ENCODE data around the gene SEMA3F. TPM values are rescaled to one million over a fixed set of nuclear protein-coding genes. Genes with fewer than 3 reads are reported as not detected.
"Not testable (repeated sequence)": the region's sequence is repeated elsewhere in the genome, so short reads cannot be mapped to it uniquely, and the experiment has no call there.

The SEMA3F gene
- total and polyA plus RNA-seq, 2 donors (not counting 3 experiments of a cell fraction or from before 2014, with no cell fraction given) = 65.8 to 99.1 TPM

DNA sequence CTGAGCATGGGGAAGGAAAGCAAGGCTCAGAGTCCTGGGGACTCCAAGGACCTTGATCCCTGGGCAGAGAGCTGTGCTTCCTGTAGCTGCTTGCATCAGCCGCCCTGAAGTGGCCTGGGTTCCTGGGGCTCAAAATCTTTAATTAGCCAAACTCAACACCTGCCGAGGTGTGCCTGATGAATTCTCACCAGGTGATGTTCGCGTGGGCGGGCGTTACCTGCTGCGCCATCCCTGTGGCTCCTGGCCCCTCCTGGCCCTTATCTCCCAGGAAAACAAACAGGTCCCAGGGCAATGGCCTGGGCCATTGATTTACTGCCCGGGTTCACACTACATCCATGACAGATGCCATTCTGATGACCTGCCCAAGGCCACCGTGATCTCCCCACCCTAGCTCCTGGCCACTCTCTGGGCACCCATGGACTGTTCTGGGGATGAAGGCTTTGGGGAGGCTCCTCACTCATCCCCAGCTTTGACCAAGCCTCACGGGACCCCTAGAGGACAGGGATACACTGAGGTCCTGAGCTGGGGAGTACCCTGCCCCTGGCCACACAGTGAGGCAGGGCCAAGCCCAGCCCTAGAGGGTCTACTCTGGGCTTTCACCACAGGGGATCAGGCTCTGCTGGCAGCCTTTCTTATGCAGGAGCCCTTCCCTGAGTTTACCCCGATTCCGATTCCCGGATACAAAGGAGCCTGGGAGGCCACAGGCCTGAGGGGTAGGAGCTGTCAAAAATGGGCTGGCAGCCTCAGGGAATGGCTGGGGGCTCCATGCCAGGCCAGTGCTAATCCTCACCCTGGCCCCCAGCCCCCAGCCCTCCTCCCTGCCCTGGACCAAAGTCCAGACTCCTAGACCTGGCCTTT, 55.6 kb downstream of the SEMA3F start:
- H3K27me3 ChIP-seq (ENCODE audit: control insufficient read depth in 2 of 2, insufficient read depth in 2 of 2, low read length in 2 of 2) = peaks cover 5 to 10% of the 10 kb centered on the region in 2 experiments
- no peak overlapping the region for H2AFZ ChIP-seq (ENCODE audit: low read depth, low read length)
- H3K9ac ChIP-seq (replicated peaks; ENCODE audit: extremely low read depth, insufficient read depth, low read length) = no peak overlapping the region
- H3K9me3 ChIP-seq (replicated peaks; ENCODE audit: control insufficient read depth, insufficient read depth, low read length) = no peaks in the 10 kb centered on the region
- H3K79me2 ChIP-seq (ENCODE audit: control insufficient read depth, insufficient read depth, low read length) = no peaks in the 10 kb centered on the region
- no peak overlapping the region for H3K27ac ChIP-seq (ENCODE audit: insufficient read depth, low read depth, low read length)
- intact Hi-C loops (cut with micrococcal nuclease) (no loop called here), dilution Hi-C loops (cut with MboI; ENCODE audit: extremely low pct_ligation_motif_present, low sequenced_read_pairs) (no loop called here)
- no peaks in the 10 kb centered on the region for H3K4me1 ChIP-seq (ENCODE audit: control insufficient read depth, extremely low read depth, insufficient read depth, low read length)
- no TSS peak for BruUV-seq (replicated peaks)
- TF ChIP-seq MYC (IDR thresholded peaks at IDR 0.05; ENCODE audit: low read depth, low read length) (no peak), POLR2AphosphoS5 (IDR thresholded peaks at IDR 0.05; ENCODE audit: insufficient read depth, low read depth, low read length) (no peak), POLR2A (IDR thresholded peaks at IDR 0.05; ENCODE audit: low read depth, low read length) (no peak), JUN (IDR thresholded peaks at IDR 0.05; ENCODE audit: borderline replicate concordance, insufficient read depth, insufficient read length, low read depth) (no peak)
- TF ChIP-seq, protein P1, sequence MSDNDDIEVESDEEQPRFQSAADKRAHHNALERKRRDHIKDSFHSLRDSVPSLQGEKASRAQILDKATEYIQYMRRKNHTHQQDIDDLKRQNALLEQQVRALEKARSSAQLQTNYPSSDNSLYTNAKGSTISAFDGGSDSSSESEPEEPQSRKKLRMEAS (IDR thresholded peaks at IDR 0.05; ENCODE audit: insufficient read depth, insufficient read length) = no peak
- TF ChIP-seq, protein P2, sequence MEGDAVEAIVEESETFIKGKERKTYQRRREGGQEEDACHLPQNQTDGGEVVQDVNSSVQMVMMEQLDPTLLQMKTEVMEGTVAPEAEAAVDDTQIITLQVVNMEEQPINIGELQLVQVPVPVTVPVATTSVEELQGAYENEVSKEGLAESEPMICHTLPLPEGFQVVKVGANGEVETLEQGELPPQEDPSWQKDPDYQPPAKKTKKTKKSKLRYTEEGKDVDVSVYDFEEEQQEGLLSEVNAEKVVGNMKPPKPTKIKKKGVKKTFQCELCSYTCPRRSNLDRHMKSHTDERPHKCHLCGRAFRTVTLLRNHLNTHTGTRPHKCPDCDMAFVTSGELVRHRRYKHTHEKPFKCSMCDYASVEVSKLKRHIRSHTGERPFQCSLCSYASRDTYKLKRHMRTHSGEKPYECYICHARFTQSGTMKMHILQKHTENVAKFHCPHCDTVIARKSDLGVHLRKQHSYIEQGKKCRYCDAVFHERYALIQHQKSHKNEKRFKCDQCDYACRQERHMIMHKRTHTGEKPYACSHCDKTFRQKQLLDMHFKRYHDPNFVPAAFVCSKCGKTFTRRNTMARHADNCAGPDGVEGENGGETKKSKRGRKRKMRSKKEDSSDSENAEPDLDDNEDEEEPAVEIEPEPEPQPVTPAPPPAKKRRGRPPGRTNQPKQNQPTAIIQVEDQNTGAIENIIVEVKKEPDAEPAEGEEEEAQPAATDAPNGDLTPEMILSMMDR (IDR thresholded peaks at IDR 0.05; ENCODE audit: extremely low read depth in 1 of 2, insufficient read depth in 1 of 2, low read depth in 1 of 2, low read length in 2 of 2) = no peak
- no peaks in the 10 kb centered on the region for H3K9me1 ChIP-seq (replicated peaks; ENCODE audit: control insufficient read depth, extremely low read depth, insufficient read depth, low read length)
- H3K4me3 ChIP-seq (replicated peaks in 1 of 3; ENCODE audit: insufficient read depth in 1 of 3, low read depth in 1 of 3, low read length in 3 of 3) = no peak overlapping the region
- CTCF ChIA-PET = interaction anchor here (0.6 to 6.4 kb wide), 7 partner anchors 8 to 50 kb away, joined by 3 to 53 read pairs (median 9); no protein-coding TSS in a partner anchor
- H3K4me2 ChIP-seq (ENCODE audit: insufficient read depth, low read length) = no peak overlapping the region
- POLR2A ChIA-PET = no interaction called here
- no peaks in the 10 kb centered on the region for H3K36me3 ChIP-seq (ENCODE audit: control insufficient read depth in 2 of 2, extremely low read depth in 1 of 2, insufficient read depth in 2 of 2, low read length in 2 of 2)
- no peaks in the 10 kb centered on the region for H4K20me1 ChIP-seq (replicated peaks; ENCODE audit: control insufficient read depth, extremely low read depth, insufficient read depth, low read length)
- FAIRE-seq = no peak
- DNase-seq (ENCODE audit: low read depth, low spot score) = no peak

GRCh38 chr3:50211368-50211717, 56.2 kb downstream of the SEMA3F start:
- H3K27ac ChIP-seq (ENCODE audit: insufficient read depth, low read depth, low read length); H3K27me3 ChIP-seq (ENCODE audit: control insufficient read depth in 2 of 2, insufficient read depth in 2 of 2, low read length in 2 of 2); H4K20me1 ChIP-seq (replicated peaks; ENCODE audit: control insufficient read depth, extremely low read depth, insufficient read depth, low read length); dilution Hi-C loops (cut with MboI; ENCODE audit: extremely low pct_ligation_motif_present, low sequenced_read_pairs); H3K4me1 ChIP-seq (ENCODE audit: control insufficient read depth, extremely low read depth, insufficient read depth, low read length); H2AFZ ChIP-seq (ENCODE audit: low read depth, low read length); DNase-seq (ENCODE audit: low read depth, low spot score); POLR2A ChIA-PET; BruUV-seq (replicated peaks); H3K4me2 ChIP-seq (ENCODE audit: insufficient read depth, low read length); H3K4me3 ChIP-seq (replicated peaks in 1 of 3; ENCODE audit: insufficient read depth in 1 of 3, low read depth in 1 of 3, low read length in 3 of 3); H3K9me1 ChIP-seq (replicated peaks; ENCODE audit: control insufficient read depth, extremely low read depth, insufficient read depth, low read length); H3K9me3 ChIP-seq (replicated peaks; ENCODE audit: control insufficient read depth, insufficient read depth, low read length); H3K79me2 ChIP-seq (ENCODE audit: control insufficient read depth, insufficient read depth, low read length); H3K9ac ChIP-seq (replicated peaks; ENCODE audit: extremely low read depth, insufficient read depth, low read length); FAIRE-seq; intact Hi-C loops (cut with micrococcal nuclease); H3K36me3 ChIP-seq (ENCODE audit: control insufficient read depth in 2 of 2, extremely low read depth in 1 of 2, insufficient read depth in 2 of 2, low read length in 2 of 2): not testable (repeated sequence)
- CTCF ChIA-PET = interaction anchor here (2.4 to 6.4 kb wide), 3 partner anchors 10 to 16 kb away, joined by 9 to 53 read pairs (median 43); no protein-coding TSS in a partner anchor

Measured in endothelial cell of umbilical vein (primary cell).